DOHH2 (cell line): ENCODE results near the gene TM4SF1.

Experiments used
- EZH2phosphoT487 ChIP-seq: fragments of 200-600 bp; sonication (generic); IDR thresholded peaks from 2 replicates; pipeline ENCODE4 v1.6.1; 2017; ENCODE audit warnings: borderline replicate concordance, mild to moderate bottlenecking, antibody characterized with exemption, low read length, moderate library complexity, mixed read lengths
- TF ChIP-seq, protein P1 (sequence below): fragments of 200-600 bp; sonication (generic); IDR thresholded peaks from one replicate; pipeline ENCODE4 v1.5.1; 2014; ENCODE audit warnings: antibody characterized with exemption, mild to moderate bottlenecking, low read depth, low read length; ENCODE audit not compliant: poor library complexity, severe bottlenecking

DNA sequence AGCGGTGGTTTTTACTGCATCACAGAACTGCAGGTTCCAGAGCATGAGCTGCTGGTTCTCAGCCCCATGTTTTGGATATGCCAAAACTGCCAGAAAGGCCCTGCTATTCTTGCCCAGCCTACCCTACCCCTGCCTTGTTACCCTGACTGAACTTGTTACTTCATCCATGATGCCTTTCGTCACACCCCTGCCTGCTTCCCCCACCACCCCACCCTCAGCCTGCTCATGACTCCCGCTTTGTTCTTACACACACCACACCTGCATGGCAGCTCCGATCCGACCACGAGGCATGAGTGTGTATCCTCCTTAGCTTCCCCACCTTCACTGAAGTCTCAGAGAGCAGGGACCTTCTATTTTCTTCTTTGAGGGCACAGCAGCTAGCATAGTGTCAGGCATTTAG is 5.1 kb upstream of the TM4SF1 start:
- TF ChIP-seq, protein P1, sequence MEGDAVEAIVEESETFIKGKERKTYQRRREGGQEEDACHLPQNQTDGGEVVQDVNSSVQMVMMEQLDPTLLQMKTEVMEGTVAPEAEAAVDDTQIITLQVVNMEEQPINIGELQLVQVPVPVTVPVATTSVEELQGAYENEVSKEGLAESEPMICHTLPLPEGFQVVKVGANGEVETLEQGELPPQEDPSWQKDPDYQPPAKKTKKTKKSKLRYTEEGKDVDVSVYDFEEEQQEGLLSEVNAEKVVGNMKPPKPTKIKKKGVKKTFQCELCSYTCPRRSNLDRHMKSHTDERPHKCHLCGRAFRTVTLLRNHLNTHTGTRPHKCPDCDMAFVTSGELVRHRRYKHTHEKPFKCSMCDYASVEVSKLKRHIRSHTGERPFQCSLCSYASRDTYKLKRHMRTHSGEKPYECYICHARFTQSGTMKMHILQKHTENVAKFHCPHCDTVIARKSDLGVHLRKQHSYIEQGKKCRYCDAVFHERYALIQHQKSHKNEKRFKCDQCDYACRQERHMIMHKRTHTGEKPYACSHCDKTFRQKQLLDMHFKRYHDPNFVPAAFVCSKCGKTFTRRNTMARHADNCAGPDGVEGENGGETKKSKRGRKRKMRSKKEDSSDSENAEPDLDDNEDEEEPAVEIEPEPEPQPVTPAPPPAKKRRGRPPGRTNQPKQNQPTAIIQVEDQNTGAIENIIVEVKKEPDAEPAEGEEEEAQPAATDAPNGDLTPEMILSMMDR = no peak
- no peak for TF ChIP-seq EZH2phosphoT487
